PC-9 (cell line): Measurements from ENCODE around the gene SYTL2.

ENCODE experiments used
- CTCF ChIP-seq: fragments of 200-600 bp; sonication (generic); conservative IDR thresholded peaks from 2 replicates; pipeline ENCODE4 v1.6.1; 2017; ENCODE audit warnings: mixed run types, antibody characterized with exemption, mild to moderate bottlenecking, moderate library complexity
- EZH2 ChIP-seq: fragments of 200-600 bp; sonication (generic); IDR thresholded peaks from 2 replicates; pipeline ENCODE4 v1.8.0; 2017; ENCODE audit warnings: antibody characterized with exemption, low read depth

- TF ChIP-seq CTCF: no peak
- no peak for TF ChIP-seq EZH2
Observed at GRCh38 chr11:85699957-85700741, 110.8 kb downstream of the SYTL2 start.
